K562 (cell line): ENCODE data around the gene KRT14. TPM values are rescaled to one million over a fixed set of nuclear protein-coding genes. Genes with fewer than 3 reads are reported as not detected.
A peak's percentile ranks its signal among the peaks of the same experiment; 100 is the strongest.
"Not testable (repeated sequence)": the region's sequence is repeated elsewhere in the genome, so short reads cannot be mapped to it uniquely, and the experiment has no call there.

Experiments
- ATAC-seq: fragments of 200-7000 bp; cut with Tn5 transposase; 3 replicates; pipeline ENCODE4 v1.9.1; 2020; ENCODE audit warnings: moderate library complexity
- BruUV-seq: library from RNA; stranded (reverse); fragments of 400-500 nt; replicated peaks from 2 replicates; lab custom pipeline; 2021; lab: Mats Ljungman, UMichigan
- CTCF ChIA-PET: fragments of 300-600 bp; formaldehyde crosslinking; extraction: SDS; loops from one replicate; lab custom pipeline; 2021; ENCODE audit warnings: low intra/inter-chr PET ratio; lab: Yijun Ruan, JAX
- POLR2A ChIA-PET: fragments of 300-600, 350-650 bp; sonication (Branson Sonifier 250); formaldehyde crosslinking; extraction: SDS; loops from one replicate; lab custom pipeline; 2021; ENCODE audit warnings: antibody characterized with exemption, inconsistent platforms; lab: Yijun Ruan, JAX
- DNase-seq, 4 experiments: peaks; one replicate each; pipeline versions ENCODE4 v3.0.0 to v3.0.0-alpha.2; 2011 to 2018; ENCODE audit warnings: low spot score in 3 of 4, mixed read lengths in 3 of 4; ENCODE audit errors: extremely low read depth in 1 of 4
- FAIRE-seq: peaks from 2 replicates; lab custom pipeline; 2011; peaks lifted over from hg19 to GRCh38; lab: Jason Lieb, UNC
- H2AFZ ChIP-seq: 2 replicates; pipeline ENCODE4 v1.6.0; 2011; ENCODE audit warnings: low read depth, low read length, control low read depth, inconsistent platforms
- H3K27ac ChIP-seq: fragments of 200-600 bp; 3 replicates; pipeline ENCODE4 v1.8.0; 2011; ENCODE audit warnings: low read depth, mild to moderate bottlenecking, control low read depth, inconsistent platforms, low read length, moderate library complexity, mixed read lengths; ENCODE audit errors: extremely low read depth
- H3K27me3 ChIP-seq, 2 experiments: fragments of 300-600 bp in 1 of 2; 2 replicates in 1 of 2; 3 replicates in 1 of 2; pipeline versions ENCODE4 v1.6.0 to v1.8.0; 2011; ENCODE audit warnings: inconsistent platforms in 2 of 2, low read length in 2 of 2, mild to moderate bottlenecking in 1 of 2, mixed read lengths in 1 of 2, moderate library complexity in 1 of 2; ENCODE audit not compliant: control insufficient read depth in 2 of 2, insufficient read depth in 2 of 2
- H3K36me3 ChIP-seq: fragments of 300-600 bp; 3 replicates; pipeline ENCODE4 v1.8.0; 2011; ENCODE audit warnings: mild to moderate bottlenecking, low read length, inconsistent platforms; ENCODE audit not compliant: control insufficient read depth, insufficient read depth
- H3K4me1 ChIP-seq, 2 experiments: fragments of 200-600 bp in 1 of 2; replicated peaks in 1 of 2; 2 replicates in 1 of 2; 3 replicates in 1 of 2; pipeline versions ENCODE4 v1.5.1 to v1.8.0; 2011; ENCODE audit warnings: inconsistent platforms in 2 of 2, low read length in 2 of 2, mild to moderate bottlenecking in 1 of 2, mixed read lengths in 1 of 2, moderate library complexity in 1 of 2; ENCODE audit not compliant: control insufficient read depth in 2 of 2, insufficient read depth in 2 of 2
- H3K4me2 ChIP-seq: 2 replicates; pipeline ENCODE4 v1.6.1; 2011; ENCODE audit warnings: low read length, control low read depth, inconsistent platforms, mixed read lengths; ENCODE audit not compliant: insufficient read depth
- H3K4me3 ChIP-seq: fragments of 200-600 bp; sonication (generic), shearing (Covaris generic); 2 replicates; pipeline ENCODE4 v1.5.1; 2016; ENCODE audit warnings: control low read depth, inconsistent platforms
- H3K79me2 ChIP-seq: fragments of 200-600 bp; 3 replicates; pipeline ENCODE4 v1.8.0; 2011; ENCODE audit warnings: low read length, inconsistent platforms; ENCODE audit not compliant: control insufficient read depth, insufficient read depth
- H3K9ac ChIP-seq, 2 experiments: 2 replicates each; pipeline versions ENCODE4 v1.6.0 to v1.6.1; 2011; ENCODE audit warnings: low read depth in 2 of 2, low read length in 2 of 2, control low read depth in 1 of 2, inconsistent platforms in 1 of 2, mild to moderate bottlenecking in 1 of 2, mixed read lengths in 1 of 2; ENCODE audit not compliant: insufficient read depth in 1 of 2
- H3K9me1 ChIP-seq: one replicate; pipeline ENCODE4 v1.6.0; 2011; ENCODE audit warnings: inconsistent platforms, mild to moderate bottlenecking, low read length, moderate library complexity; ENCODE audit not compliant: control insufficient read depth, insufficient read depth
- H3K9me3 ChIP-seq: replicated peaks from 2 replicates; pipeline ENCODE4 v1.5.1; 2011; ENCODE audit warnings: low read depth, low read length, inconsistent platforms; ENCODE audit not compliant: control insufficient read depth, insufficient read depth
- H4K20me1 ChIP-seq: replicated peaks from 2 replicates; pipeline ENCODE4 v1.6.1; 2011; ENCODE audit warnings: low read length, inconsistent platforms, mixed read lengths; ENCODE audit not compliant: control insufficient read depth, insufficient read depth
- CBX3 ChIP-seq, 2 experiments: IDR thresholded peaks; 1 replicate in 1 of 2; 2 replicates in 1 of 2; pipeline ENCODE4 v1.6.1; 2012; ENCODE audit warnings: inconsistent platforms in 2 of 2, low read length in 2 of 2, borderline replicate concordance in 1 of 2, control low read depth in 1 of 2
- ESRRB ChIP-seq: fragments of 250-450 bp; sonication (Bioruptor Pico); IDR thresholded peaks from 2 replicates; pipeline ENCODE4 v1.5.0; 2020; ENCODE audit warnings: mild to moderate bottlenecking, moderate library complexity, borderline replicate concordance
- IRF2 ChIP-seq: sonication (generic); formaldehyde crosslinking; IDR thresholded peaks from 2 replicates; pipeline ENCODE4 v1.8.1; 2022; ENCODE audit warnings: mild to moderate bottlenecking, missing genetic modification reagents
- POLR2AphosphoS5 ChIP-seq: IDR thresholded peaks from 2 replicates; pipeline ENCODE4 v1.6.1; 2011; ENCODE audit warnings: mild to moderate bottlenecking, low read depth, low read length, moderate library complexity; ENCODE audit not compliant: control insufficient read depth, insufficient read depth
- ZFP1 ChIP-seq: fragments of 450-650 bp; formaldehyde crosslinking; IDR thresholded peaks from 2 replicates; pipeline ENCODE4 v1.4.0; 2020; ENCODE audit warnings: mild to moderate bottlenecking, mixed read lengths
- ZNF699 ChIP-seq: fragments of 250-450 bp; sonication (Bioruptor Pico); IDR thresholded peaks from 2 replicates; pipeline ENCODE4 v1.8.0; 2021; ENCODE audit warnings: mild to moderate bottlenecking, moderate library complexity; ENCODE audit not compliant: insufficient replicate concordance
- WGBS: fragments of 100-300 bp; shearing (Covaris generic); methylation state at CpG from one replicate; pipeline ENCODE4 v1.1.6; 2016; ENCODE audit warnings: low coverage, mixed read lengths; ENCODE audit not compliant: insufficient coverage; ENCODE audit errors: missing lambda C conversion rate; 5-methylcytosine and 5-hydroxymethylcytosine counted together
- in situ Hi-C: fragments of 300-500 bp; cut with MboI; formaldehyde crosslinking; loops from 4 replicates; pipeline ENCODE4 v1.15.0; 2018; ENCODE audit warnings: inconsistent platforms, mixed read lengths
- intact Hi-C: fragments of 100-400 bp; cut with micrococcal nuclease; formaldehyde crosslinking; loops from 2 replicates; pipeline ENCODE4 v1.14.2; 2022
- polyA plus RNA-seq, 8 experiments: library from polyadenylated mRNA; depleted of rRNA in 4 of 8; stranded (reverse) in 5 of 8; unstranded in 3 of 8; fragments of >200 nt; fragmentation: Nextera tagmentation in 2 of 8; fragmentation: Illumina TruSeq in 1 of 8; extraction: Ambion mirVana in 2 of 8; extraction: Trizol in 1 of 8; gene quantifications; 2 replicates each; pipeline versions ENCODE4 v1.2.1 to v1.2.3, GENCODE V29; 2011 to 2014; ENCODE audit warnings: inconsistent platforms in 1 of 8, missing spikeins in 1 of 8
- total RNA-seq, 7 experiments: library from RNA; depleted of rRNA in 6 of 7; stranded (reverse); fragments of >200 nt in 6 of 7; fragmentation: Illumina TruSeq in 2 of 7; extraction: Trizol in 2 of 7; gene quantifications; 2 replicates each; pipeline versions ENCODE4 v1.2.1 to v1.2.3, GENCODE V29; 2011 to 2021; ENCODE audit warnings: low replicate concordance in 1 of 7
- TF ChIP-seq, protein P1 (sequence below): fragments of 450-650 bp; formaldehyde crosslinking; IDR thresholded peaks from 2 replicates; pipeline ENCODE4 v1.4.0; 2020; ENCODE audit warnings: mild to moderate bottlenecking, moderate library complexity
- TF ChIP-seq, protein P2 (sequence below): sonication (generic); formaldehyde crosslinking; IDR thresholded peaks from 2 replicates; pipeline ENCODE4 v1.8.0; 2022; ENCODE audit warnings: mild to moderate bottlenecking, missing genetic modification reagents

The KRT14 gene
- total and polyA plus RNA-seq, 9 of the 15 experiments (the other 6 are each of a cell fraction or from before 2014, with no cell fraction given): 0.22 TPM; not detected in 8

DNA sequence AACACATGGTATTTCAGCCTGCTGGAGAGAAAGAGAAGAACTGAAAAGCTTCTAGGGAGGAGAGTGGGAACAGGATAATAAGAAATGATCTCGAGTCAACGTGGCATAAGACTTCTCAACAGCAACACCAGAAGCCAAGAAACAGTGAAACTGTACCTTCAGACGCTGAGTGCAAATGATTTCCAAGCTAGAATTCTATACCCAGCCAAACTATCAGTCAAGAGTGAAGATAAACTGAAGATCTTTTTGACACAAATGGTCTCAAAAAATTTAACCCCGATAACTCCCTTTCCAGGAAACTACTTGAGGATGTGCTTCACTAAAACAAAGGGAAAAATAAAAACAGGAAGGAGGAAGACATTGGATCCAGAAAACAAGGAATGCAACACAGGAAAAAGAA lies 20.2 kb upstream of the KRT14 start:
- H3K4me3 ChIP-seq, POLR2A ChIA-PET, CTCF ChIA-PET, H4K20me1 ChIP-seq, H3K36me3 ChIP-seq, in situ Hi-C loops, ATAC-seq, BruUV-seq, DNase-seq, H3K4me1 ChIP-seq, H2AFZ ChIP-seq, H3K27ac ChIP-seq, H3K9me1 ChIP-seq, FAIRE-seq, H3K9ac ChIP-seq, H3K79me2 ChIP-seq, intact Hi-C loops, H3K9me3 ChIP-seq, H3K4me2 ChIP-seq: not testable (repeated sequence)
- peak in 1 of 2 experiments; percentile 63; a peak in 1 of 3 replicates for TF ChIP-seq CBX3 (IDR thresholded peaks at IDR 0.05; ENCODE audit: borderline replicate concordance in 1 of 2, low read length in 2 of 2)
- peak; percentile 81 for TF ChIP-seq ZFP1 (CRISPR knock-in tag)
- 2% methylated on average over 4 of the region's 4 CpGs for WGBS
- H3K27me3 ChIP-seq: peaks cover 15 to 32% of the 10 kb centered on the region in 2 experiments

DNA sequence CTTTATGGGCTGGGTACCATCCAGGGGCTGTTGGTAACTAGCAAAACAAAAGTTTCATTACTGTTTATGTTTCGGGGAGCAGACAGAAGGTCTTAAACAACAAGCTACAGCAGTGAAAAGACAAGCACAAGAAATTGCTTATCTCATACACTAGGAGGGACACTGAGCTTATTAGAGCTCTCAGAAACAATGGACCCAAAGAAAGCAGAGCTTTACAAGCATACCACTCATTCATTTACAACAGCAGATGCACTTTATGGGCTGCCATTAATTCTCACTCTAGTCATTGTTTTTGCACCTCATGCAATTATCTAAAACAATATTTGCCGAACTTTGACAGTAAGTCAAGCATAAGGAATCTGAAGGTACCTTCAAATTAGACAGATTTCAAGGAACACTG lies 15.8 kb upstream of the KRT14 start:
- Histone ChIP-seq H3K9ac (no peak overlapping the region), H3K4me1 (no peaks in the 10 kb centered on the region), H3K36me3 (no peaks in the 10 kb centered on the region), H3K9me1 (no peaks in the 10 kb centered on the region), H3K79me2 (no peaks in the 10 kb centered on the region), H3K4me3 (no peak overlapping the region), H3K9me3 (peaks cover 3% of the 10 kb centered on the region), H3K4me2 (no peak overlapping the region), H3K27me3 (peaks cover 5 to 13% of the 10 kb centered on the region in 2 experiments; a peak in 4 of 5 replicates), H4K20me1 (no peaks in the 10 kb centered on the region; the same call in 1 of the 2 replicates), H3K27ac (no peak overlapping the region), H2AFZ (no peak overlapping the region)
- ChIA-PET POLR2A (interaction anchor here (0.7 kb wide), 1 partner anchor 138 kb away, joined by 3 read pairs; no protein-coding TSS in a partner anchor), CTCF (no interaction called here)
- FAIRE-seq: no peak
- DNase-seq: no peak
- ATAC-seq: no peak
- BruUV-seq: no TSS peak
- 3% methylated on average over 2 of the region's 2 CpGs for WGBS
- in situ Hi-C loops: no loop called here
- intact Hi-C loops: no loop called here
- TF ChIP-seq ESRRB (CRISPR knock-in tag): no peak
- no peak for TF ChIP-seq POLR2AphosphoS5
- TF ChIP-seq ZNF699 (CRISPR knock-in tag): no peak
- TF ChIP-seq, protein P1, sequence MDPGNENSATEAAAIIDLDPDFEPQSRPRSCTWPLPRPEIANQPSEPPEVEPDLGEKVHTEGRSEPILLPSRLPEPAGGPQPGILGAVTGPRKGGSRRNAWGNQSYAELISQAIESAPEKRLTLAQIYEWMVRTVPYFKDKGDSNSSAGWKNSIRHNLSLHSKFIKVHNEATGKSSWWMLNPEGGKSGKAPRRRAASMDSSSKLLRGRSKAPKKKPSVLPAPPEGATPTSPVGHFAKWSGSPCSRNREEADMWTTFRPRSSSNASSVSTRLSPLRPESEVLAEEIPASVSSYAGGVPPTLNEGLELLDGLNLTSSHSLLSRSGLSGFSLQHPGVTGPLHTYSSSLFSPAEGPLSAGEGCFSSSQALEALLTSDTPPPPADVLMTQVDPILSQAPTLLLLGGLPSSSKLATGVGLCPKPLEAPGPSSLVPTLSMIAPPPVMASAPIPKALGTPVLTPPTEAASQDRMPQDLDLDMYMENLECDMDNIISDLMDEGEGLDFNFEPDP (CRISPR knock-in tag): no peak
- no peak for TF ChIP-seq IRF2 (CRISPR knock-in tag)
- TF ChIP-seq, protein P2, sequence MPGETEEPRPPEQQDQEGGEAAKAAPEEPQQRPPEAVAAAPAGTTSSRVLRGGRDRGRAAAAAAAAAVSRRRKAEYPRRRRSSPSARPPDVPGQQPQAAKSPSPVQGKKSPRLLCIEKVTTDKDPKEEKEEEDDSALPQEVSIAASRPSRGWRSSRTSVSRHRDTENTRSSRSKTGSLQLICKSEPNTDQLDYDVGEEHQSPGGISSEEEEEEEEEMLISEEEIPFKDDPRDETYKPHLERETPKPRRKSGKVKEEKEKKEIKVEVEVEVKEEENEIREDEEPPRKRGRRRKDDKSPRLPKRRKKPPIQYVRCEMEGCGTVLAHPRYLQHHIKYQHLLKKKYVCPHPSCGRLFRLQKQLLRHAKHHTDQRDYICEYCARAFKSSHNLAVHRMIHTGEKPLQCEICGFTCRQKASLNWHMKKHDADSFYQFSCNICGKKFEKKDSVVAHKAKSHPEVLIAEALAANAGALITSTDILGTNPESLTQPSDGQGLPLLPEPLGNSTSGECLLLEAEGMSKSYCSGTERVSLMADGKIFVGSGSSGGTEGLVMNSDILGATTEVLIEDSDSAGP: no peak
